HepG2 (cell line): ENCODE measurements around the gene ZSCAN4. TPM values are rescaled to one million over a fixed set of nuclear protein-coding genes. Genes with fewer than 3 reads are reported as not detected.
A peak's percentile ranks its signal among the peaks of the same experiment; 100 is the strongest.

Experiments
- ETV6 ChIP-seq: sonication (generic); formaldehyde crosslinking; conservative IDR thresholded peaks from 2 replicates; pipeline ENCODE4 v1.4.0; 2020; ENCODE audit warnings: missing genetic modification reagents
- REPIN1 ChIP-seq: sonication (generic); formaldehyde crosslinking; IDR thresholded peaks from 2 replicates; pipeline ENCODE4 v1.8.0; 2022; ENCODE audit warnings: missing genetic modification reagents, low read depth, mild to moderate bottlenecking, borderline replicate concordance
- SMAD3 ChIP-seq: sonication (generic); formaldehyde crosslinking; IDR thresholded peaks from 2 replicates; pipeline ENCODE4 v1.4.0; 2020; ENCODE audit warnings: missing genetic modification reagents
- ZFP37 ChIP-seq: sonication (generic); formaldehyde crosslinking; IDR thresholded peaks from 2 replicates; pipeline ENCODE4 v1.4.0; 2020; ENCODE audit warnings: missing genetic modification reagents, borderline replicate concordance
- ZNF256 ChIP-seq: sonication (generic); formaldehyde crosslinking; conservative IDR thresholded peaks from 2 replicates; pipeline ENCODE4 v1.4.0; 2020; ENCODE audit warnings: missing genetic modification reagents
- ZNF335 ChIP-seq: sonication (generic); formaldehyde crosslinking; IDR thresholded peaks from 2 replicates; pipeline ENCODE4 v1.4.0; 2020; ENCODE audit warnings: missing genetic modification reagents
- ZNF460 ChIP-seq: sonication (generic); formaldehyde crosslinking; IDR thresholded peaks from 2 replicates; pipeline ENCODE4 v1.5.1; 2020; ENCODE audit warnings: missing genetic modification reagents, mild to moderate bottlenecking, borderline replicate concordance
- ZNF737 ChIP-seq: sonication (generic); formaldehyde crosslinking; IDR thresholded peaks from 2 replicates; pipeline ENCODE4 v1.5.0; 2020; ENCODE audit warnings: missing genetic modification reagents, mild to moderate bottlenecking, borderline replicate concordance
- ZSCAN21 ChIP-seq: sonication (generic); formaldehyde crosslinking; IDR thresholded peaks from 2 replicates; pipeline ENCODE4 v1.8.0; 2022; ENCODE audit warnings: mild to moderate bottlenecking, missing genetic modification reagents, moderate library complexity, borderline replicate concordance
- ZZZ3 ChIP-seq: sonication (generic); formaldehyde crosslinking; IDR thresholded peaks from 2 replicates; pipeline ENCODE4 v1.4.0; 2020; ENCODE audit warnings: missing genetic modification reagents, mild to moderate bottlenecking, borderline replicate concordance
- polyA plus RNA-seq, 8 experiments: library from polyadenylated mRNA; depleted of rRNA in 3 of 8; stranded (reverse) in 7 of 8; unstranded in 1 of 8; fragments of >200 nt; fragmentation: Illumina TruSeq in 4 of 8; extraction: Trizol in 4 of 8; gene quantifications; 2 replicates each; pipeline versions ENCODE4 v1.2.1 to v1.2.3, GENCODE V29; 2011 to 2016; ENCODE audit warnings: low read depth in 4 of 8, missing spikeins in 1 of 8, mixed read lengths in 1 of 8; ENCODE audit not compliant: insufficient read depth in 1 of 8
- total RNA-seq, 5 experiments: library from RNA; depleted of rRNA; stranded (reverse); fragments of >200 nt; fragmentation: Illumina TruSeq; extraction: Trizol; gene quantifications; 2 replicates each; pipeline ENCODE4 v1.2.3, GENCODE V29; 2016; ENCODE audit warnings: low read depth in 1 of 5
- TF ChIP-seq, protein P1 (sequence below): sonication (generic); formaldehyde crosslinking; IDR thresholded peaks from 2 replicates; pipeline ENCODE4 v1.5.0; 2020; ENCODE audit warnings: mild to moderate bottlenecking, missing genetic modification reagents, borderline replicate concordance
- TF ChIP-seq, protein P2 (sequence below): sonication (generic); formaldehyde crosslinking; conservative IDR thresholded peaks from 2 replicates; pipeline ENCODE4 v1.4.0; 2020; ENCODE audit warnings: missing genetic modification reagents
- TF ChIP-seq, protein P3 (sequence below): sonication (generic); formaldehyde crosslinking; conservative IDR thresholded peaks from 2 replicates; pipeline ENCODE4 v1.4.0; 2020; ENCODE audit warnings: missing genetic modification reagents
- TF ChIP-seq, protein P4 (sequence below): IDR thresholded peaks from 2 replicates; pipeline ENCODE4 v1.4.0; 2020; ENCODE audit warnings: mild to moderate bottlenecking, missing genetic modification reagents
- TF ChIP-seq, protein P5 (sequence below): sonication (generic); IDR thresholded peaks from 2 replicates; pipeline ENCODE4 v1.6.1; 2016; ENCODE audit warnings: low read depth, borderline replicate concordance

The ZSCAN4 gene
- total and polyA plus RNA-seq, 2 of the 13 experiments (the other 11 are each of a cell fraction or from before 2014, with no cell fraction given), result 0.60 to 0.73 TPM

DNA sequence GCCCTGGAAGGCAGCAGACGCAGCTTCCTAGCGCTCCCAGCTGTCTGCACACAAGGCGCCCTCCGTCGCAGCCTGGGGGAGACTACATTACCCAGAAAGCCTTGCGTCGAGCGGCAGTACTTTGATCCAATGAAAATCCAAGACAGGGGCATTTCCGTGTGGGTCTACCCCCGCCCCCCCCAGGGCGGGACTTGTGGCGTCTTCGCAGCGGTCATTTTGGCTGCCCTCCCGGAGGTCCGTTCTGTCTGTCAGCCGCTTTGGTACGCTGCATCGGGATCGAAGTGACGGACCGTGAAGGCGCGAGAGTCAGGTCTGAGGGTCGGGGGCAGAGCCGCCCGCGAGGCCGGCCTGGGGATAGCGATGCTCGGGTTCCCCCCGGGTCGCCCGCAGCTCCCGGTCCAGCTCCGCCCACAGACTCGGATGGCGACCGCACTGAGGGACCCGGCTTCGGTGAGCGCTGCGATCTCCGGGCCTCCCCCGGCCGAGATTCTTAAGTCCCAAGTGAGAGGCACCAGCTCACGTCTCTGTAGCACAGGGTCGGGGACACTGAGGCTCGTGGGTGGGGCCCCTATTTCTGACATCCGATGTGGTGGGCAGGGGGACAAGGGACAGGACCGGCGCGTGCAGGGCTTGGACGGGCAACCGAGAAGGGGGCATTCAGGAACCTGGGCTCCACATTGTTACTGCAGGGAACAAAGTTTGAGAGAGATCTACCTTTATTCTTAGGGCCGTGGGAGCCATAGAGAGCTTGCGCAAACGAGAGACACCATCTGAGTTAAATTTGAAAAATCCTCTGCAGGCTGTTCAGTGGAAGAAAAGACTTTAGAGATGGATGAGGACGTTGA, 35.5 kb upstream of the ZSCAN4 start, which contains the start of gene ZNF211 (continued):
- TF ChIP-seq, protein P1, sequence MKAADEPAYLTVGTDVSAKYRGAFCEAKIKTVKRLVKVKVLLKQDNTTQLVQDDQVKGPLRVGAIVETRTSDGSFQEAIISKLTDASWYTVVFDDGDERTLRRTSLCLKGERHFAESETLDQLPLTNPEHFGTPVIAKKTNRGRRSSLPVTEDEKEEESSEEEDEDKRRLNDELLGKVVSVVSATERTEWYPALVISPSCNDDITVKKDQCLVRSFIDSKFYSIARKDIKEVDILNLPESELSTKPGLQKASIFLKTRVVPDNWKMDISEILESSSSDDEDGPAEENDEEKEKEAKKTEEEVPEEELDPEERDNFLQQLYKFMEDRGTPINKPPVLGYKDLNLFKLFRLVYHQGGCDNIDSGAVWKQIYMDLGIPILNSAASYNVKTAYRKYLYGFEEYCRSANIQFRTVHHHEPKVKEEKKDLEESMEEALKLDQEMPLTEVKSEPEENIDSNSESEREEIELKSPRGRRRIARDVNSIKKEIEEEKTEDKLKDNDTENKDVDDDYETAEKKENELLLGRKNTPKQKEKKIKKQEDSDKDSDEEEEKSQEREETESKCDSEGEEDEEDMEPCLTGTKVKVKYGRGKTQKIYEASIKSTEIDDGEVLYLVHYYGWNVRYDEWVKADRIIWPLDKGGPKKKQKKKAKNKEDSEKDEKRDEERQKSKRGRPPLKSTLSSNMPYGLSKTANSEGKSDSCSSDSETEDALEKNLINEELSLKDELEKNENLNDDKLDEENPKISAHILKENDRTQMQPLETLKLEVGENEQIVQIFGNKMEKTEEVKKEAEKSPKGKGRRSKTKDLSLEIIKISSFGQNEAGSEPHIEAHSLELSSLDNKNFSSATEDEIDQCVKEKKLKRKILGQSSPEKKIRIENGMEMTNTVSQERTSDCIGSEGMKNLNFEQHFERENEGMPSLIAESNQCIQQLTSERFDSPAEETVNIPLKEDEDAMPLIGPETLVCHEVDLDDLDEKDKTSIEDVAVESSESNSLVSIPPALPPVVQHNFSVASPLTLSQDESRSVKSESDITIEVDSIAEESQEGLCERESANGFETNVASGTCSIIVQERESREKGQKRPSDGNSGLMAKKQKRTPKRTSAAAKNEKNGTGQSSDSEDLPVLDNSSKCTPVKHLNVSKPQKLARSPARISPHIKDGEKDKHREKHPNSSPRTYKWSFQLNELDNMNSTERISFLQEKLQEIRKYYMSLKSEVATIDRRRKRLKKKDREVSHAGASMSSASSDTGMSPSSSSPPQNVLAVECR (CRISPR knock-in tag), result peak; percentile 83
- no peak for TF ChIP-seq ZZZ3 (CRISPR knock-in tag)
- no peak; the same call in 1 of the 2 replicates for TF ChIP-seq ZNF460
- no peak for TF ChIP-seq ZFP37 (CRISPR knock-in tag)
- TF ChIP-seq ZNF256 (CRISPR knock-in tag), result no peak
- TF ChIP-seq, protein P2, sequence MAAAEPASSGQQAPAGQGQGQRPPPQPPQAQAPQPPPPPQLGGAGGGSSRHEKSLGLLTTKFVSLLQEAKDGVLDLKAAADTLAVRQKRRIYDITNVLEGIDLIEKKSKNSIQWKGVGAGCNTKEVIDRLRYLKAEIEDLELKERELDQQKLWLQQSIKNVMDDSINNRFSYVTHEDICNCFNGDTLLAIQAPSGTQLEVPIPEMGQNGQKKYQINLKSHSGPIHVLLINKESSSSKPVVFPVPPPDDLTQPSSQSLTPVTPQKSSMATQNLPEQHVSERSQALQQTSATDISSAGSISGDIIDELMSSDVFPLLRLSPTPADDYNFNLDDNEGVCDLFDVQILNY (CRISPR knock-in tag), result 0 out of 2 replicates have a peak, but pooled peaks have one; percentile 41
- TF ChIP-seq, protein P3, sequence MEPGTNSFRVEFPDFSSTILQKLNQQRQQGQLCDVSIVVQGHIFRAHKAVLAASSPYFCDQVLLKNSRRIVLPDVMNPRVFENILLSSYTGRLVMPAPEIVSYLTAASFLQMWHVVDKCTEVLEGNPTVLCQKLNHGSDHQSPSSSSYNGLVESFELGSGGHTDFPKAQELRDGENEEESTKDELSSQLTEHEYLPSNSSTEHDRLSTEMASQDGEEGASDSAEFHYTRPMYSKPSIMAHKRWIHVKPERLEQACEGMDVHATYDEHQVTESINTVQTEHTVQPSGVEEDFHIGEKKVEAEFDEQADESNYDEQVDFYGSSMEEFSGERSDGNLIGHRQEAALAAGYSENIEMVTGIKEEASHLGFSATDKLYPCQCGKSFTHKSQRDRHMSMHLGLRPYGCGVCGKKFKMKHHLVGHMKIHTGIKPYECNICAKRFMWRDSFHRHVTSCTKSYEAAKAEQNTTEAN (CRISPR knock-in tag), result no peak
- TF ChIP-seq ETV6, result no peak
- peak; percentile 28; the same call in 1 of the 2 replicates for TF ChIP-seq REPIN1
- peak; percentile 64; the same call in 1 of the 2 replicates for TF ChIP-seq ZNF335 (CRISPR knock-in tag)
- TF ChIP-seq ZNF737 (CRISPR knock-in tag), result no peak
- peak; percentile 71; the same call in 1 of the 2 replicates for TF ChIP-seq SMAD3 (CRISPR knock-in tag)
- TF ChIP-seq, protein P4, sequence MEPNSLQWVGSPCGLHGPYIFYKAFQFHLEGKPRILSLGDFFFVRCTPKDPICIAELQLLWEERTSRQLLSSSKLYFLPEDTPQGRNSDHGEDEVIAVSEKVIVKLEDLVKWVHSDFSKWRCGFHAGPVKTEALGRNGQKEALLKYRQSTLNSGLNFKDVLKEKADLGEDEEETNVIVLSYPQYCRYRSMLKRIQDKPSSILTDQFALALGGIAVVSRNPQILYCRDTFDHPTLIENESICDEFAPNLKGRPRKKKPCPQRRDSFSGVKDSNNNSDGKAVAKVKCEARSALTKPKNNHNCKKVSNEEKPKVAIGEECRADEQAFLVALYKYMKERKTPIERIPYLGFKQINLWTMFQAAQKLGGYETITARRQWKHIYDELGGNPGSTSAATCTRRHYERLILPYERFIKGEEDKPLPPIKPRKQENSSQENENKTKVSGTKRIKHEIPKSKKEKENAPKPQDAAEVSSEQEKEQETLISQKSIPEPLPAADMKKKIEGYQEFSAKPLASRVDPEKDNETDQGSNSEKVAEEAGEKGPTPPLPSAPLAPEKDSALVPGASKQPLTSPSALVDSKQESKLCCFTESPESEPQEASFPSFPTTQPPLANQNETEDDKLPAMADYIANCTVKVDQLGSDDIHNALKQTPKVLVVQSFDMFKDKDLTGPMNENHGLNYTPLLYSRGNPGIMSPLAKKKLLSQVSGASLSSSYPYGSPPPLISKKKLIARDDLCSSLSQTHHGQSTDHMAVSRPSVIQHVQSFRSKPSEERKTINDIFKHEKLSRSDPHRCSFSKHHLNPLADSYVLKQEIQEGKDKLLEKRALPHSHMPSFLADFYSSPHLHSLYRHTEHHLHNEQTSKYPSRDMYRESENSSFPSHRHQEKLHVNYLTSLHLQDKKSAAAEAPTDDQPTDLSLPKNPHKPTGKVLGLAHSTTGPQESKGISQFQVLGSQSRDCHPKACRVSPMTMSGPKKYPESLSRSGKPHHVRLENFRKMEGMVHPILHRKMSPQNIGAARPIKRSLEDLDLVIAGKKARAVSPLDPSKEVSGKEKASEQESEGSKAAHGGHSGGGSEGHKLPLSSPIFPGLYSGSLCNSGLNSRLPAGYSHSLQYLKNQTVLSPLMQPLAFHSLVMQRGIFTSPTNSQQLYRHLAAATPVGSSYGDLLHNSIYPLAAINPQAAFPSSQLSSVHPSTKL (CRISPR knock-in tag), result peak; percentile 44; the same call in 1 of the 2 replicates
- TF ChIP-seq, protein P5, sequence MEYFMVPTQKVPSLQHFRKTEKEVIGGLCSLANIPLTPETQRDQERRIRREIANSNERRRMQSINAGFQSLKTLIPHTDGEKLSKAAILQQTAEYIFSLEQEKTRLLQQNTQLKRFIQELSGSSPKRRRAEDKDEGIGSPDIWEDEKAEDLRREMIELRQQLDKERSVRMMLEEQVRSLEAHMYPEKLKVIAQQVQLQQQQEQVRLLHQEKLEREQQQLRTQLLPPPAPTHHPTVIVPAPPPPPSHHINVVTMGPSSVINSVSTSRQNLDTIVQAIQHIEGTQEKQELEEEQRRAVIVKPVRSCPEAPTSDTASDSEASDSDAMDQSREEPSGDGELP, result peak; percentile 73; the same call in 1 of the 2 replicates
- TF ChIP-seq ZSCAN21, result 0 out of 2 replicates have a peak, but pooled peaks have one; percentile 51
